ENCODE data around the gene MAP2. TPM values are rescaled to one million over a fixed set of nuclear protein-coding genes. Genes with fewer than 3 reads are reported as not detected.

The MAP2 gene
- total and polyA plus RNA-seq, 2 of the 8 experiments (the other 6 are each of a cell fraction or from before 2014, with no cell fraction given) = 5.9 to 9.4 TPM

- no peak overlapping the region for H3K4me3 ChIP-seq (ENCODE audit: extremely low read depth in 1 of 4, insufficient read depth in 2 of 4, low read depth in 3 of 4, low read length in 4 of 4)
- no peaks in the 10 kb centered on the region for H3K79me1 ChIP-seq (ENCODE audit: low read depth, low read length)
- no peak overlapping the region for H2AFZ ChIP-seq (ENCODE audit: low read length)
- H3K23ac ChIP-seq (ENCODE audit: insufficient read length) = no peak overlapping the region
- TF ChIP-seq NRF1 (IDR thresholded peaks at IDR 0.05; ENCODE audit: low read depth, low read length) = no peak
- no peak for TF ChIP-seq CEBPB (IDR thresholded peaks at IDR 0.05; ENCODE audit: low read depth, low read length)
- no peak for TF ChIP-seq CTCF (IDR thresholded peaks at IDR 0.05; ENCODE audit: control extremely low read depth in 1 of 3, insufficient read depth in 1 of 3, low read depth in 1 of 3, low read length in 3 of 3)
- no peak overlapping the region for H3K56ac ChIP-seq (replicated peaks; ENCODE audit: insufficient read length, low read depth, low read length)
- no peak overlapping the region for H3K27ac ChIP-seq (ENCODE audit: low read depth, low read length)
- POLR2A ChIA-PET (ENCODE audit: partially characterized antibody) = no interaction called here
- H3K36me3 ChIP-seq (ENCODE audit: control insufficient read depth in 2 of 4, insufficient read depth in 4 of 4, low read length in 3 of 4) = no peaks in the 10 kb centered on the region
- no peaks in the 10 kb centered on the region for H3K79me2 ChIP-seq (ENCODE audit: control insufficient read depth in 1 of 2, insufficient read depth in 2 of 2, low read length in 2 of 2)
- CTCF ChIA-PET (ENCODE audit: partially characterized antibody) = no interaction called here
- FAIRE-seq = no peak
- no peak overlapping the region for H4K8ac ChIP-seq (ENCODE audit: extremely low read depth, insufficient read depth, low read length)
- no peaks in the 10 kb centered on the region; the same call in 1 of the 2 replicates for H3K23me2 ChIP-seq (ENCODE audit: low read depth, low read length)
- peak overlapping the region; percentile 52 for H4K91ac ChIP-seq (replicated peaks; ENCODE audit: insufficient read length, low read length)
- H2BK5ac ChIP-seq (ENCODE audit: low read depth, low read length) = no peak overlapping the region
- no peaks in the 10 kb centered on the region for H3K27me3 ChIP-seq (replicated peaks in 1 of 4; ENCODE audit: control insufficient read depth in 3 of 4, extremely low read depth in 1 of 4, insufficient read depth in 3 of 4, low read length in 3 of 4)
- H3K4me2 ChIP-seq (ENCODE audit: insufficient read depth in 1 of 2, low read depth in 2 of 2, low read length in 2 of 2) = no peak overlapping the region
- H3K4me1 ChIP-seq (replicated peaks in 1 of 4; ENCODE audit: control insufficient read depth in 3 of 4, insufficient read depth in 4 of 4, low read length in 3 of 4) = peaks cover 0 to 14% (median 7%) of the 10 kb centered on the region in 4 experiments; a peak in 4 of 7 replicates
- H3K4ac ChIP-seq (replicated peaks; ENCODE audit: insufficient read length, low read depth, low read length) = no peak overlapping the region
- peak overlapping the region; percentile 19; the same call in 1 of the 2 replicates for H2BK12ac ChIP-seq (ENCODE audit: low read depth, low read length)
- no peak overlapping the region for H2BK120ac ChIP-seq (replicated peaks; ENCODE audit: low read depth, low read length)
- no peaks in the 10 kb centered on the region for H4K20me1 ChIP-seq (replicated peaks in 1 of 2; ENCODE audit: control insufficient read depth in 1 of 2, insufficient read depth in 2 of 2, low read length in 2 of 2)
- H4K5ac ChIP-seq (ENCODE audit: insufficient read length, low read depth, low read length) = no peak overlapping the region
- H3K18ac ChIP-seq (ENCODE audit: extremely low read depth, low read length) = no peak overlapping the region
- peak overlapping the region in 1 of 4 experiments; percentile 34; a peak in 1 of 7 replicates for H3K9ac ChIP-seq (replicated peaks in 1 of 4; ENCODE audit: extremely low read depth in 1 of 4, low read depth in 3 of 4, low read length in 3 of 4)
- H2AK5ac ChIP-seq (ENCODE audit: low read depth, low read length) = no peak overlapping the region
- H2BK20ac ChIP-seq (ENCODE audit: low read length) = no peak overlapping the region
- DNase-seq (ENCODE audit: low read depth in 1 of 2, low spot score in 2 of 2) = no peak
- H3K14ac ChIP-seq (ENCODE audit: insufficient read length) = no peak overlapping the region
- no peak overlapping the region for H2BK15ac ChIP-seq (ENCODE audit: low read length)
- no peaks in the 10 kb centered on the region for H3K9me3 ChIP-seq (ENCODE audit: insufficient read depth in 2 of 2, low read depth in 1 of 2, low read length in 1 of 2)
Measured at GRCh38 chr2:209619782-209620181, 195.9 kb downstream of the MAP2 start.

Measured in H1 (cell line).